HG03175 (cell line): Measurements from ENCODE around the gene KDM4F.

Source experiments
- ATAC-seq: cut with Tn5 transposase; IDR thresholded peaks from one replicate; pipeline ENCODE4 v1.9.1; 2021; ENCODE audit warnings: mild to moderate bottlenecking, moderate library complexity; ENCODE audit not compliant: unreplicated experiment

KDM4F gene

GRCh38 chr11:95059046-95059445 lies 9.8 kb downstream of the KDM4F start:
- no peak for ATAC-seq

GRCh38 chr11:95065336-95065735 lies 16.1 kb downstream of the KDM4F start:
- ATAC-seq, result no peak

GRCh38 chr11:95066716-95067038 lies 17.5 kb downstream of the KDM4F start, which contains the start of gene SRSF8:
Gene SRSF8, plus strand, starts transcription at chr11:95066919. Its CDS starts 308 bp downstream, at chr11:95067227.
- ATAC-seq, result peak; percentile 36

- peak; percentile 66 for ATAC-seq
Observed at GRCh38 chr11:95067039-95067840, 18.0 kb downstream of the KDM4F start.

GRCh38 chr11:95067841-95068219 lies 18.6 kb downstream of the KDM4F start:
- ATAC-seq, result no peak

- ATAC-seq, result peak; percentile 69
Observed at GRCh38 chr11:95068549-95068948, 19.3 kb downstream of the KDM4F start.

GRCh38 chr11:95070471-95070870 lies 21.2 kb downstream of the KDM4F start:
- ATAC-seq, result no peak

GRCh38 chr11:95072948-95073347 lies 23.7 kb downstream of the KDM4F start:
- no peak for ATAC-seq

- no peak for ATAC-seq
Observed at GRCh38 chr11:95074792-95075563, 25.8 kb downstream of the KDM4F start.

- peak; percentile 87 for ATAC-seq
Observed at GRCh38 chr11:95076416-95076815, 27.2 kb downstream of the KDM4F start.

GRCh38 chr11:95076981-95077380 lies 27.8 kb downstream of the KDM4F start:
- ATAC-seq, result no peak

GRCh38 chr11:95078526-95078925 lies 29.3 kb downstream of the KDM4F start:
- ATAC-seq, result no peak

- no peak for ATAC-seq
Observed at GRCh38 chr11:95081010-95081409, 31.8 kb downstream of the KDM4F start.

GRCh38 chr11:95081412-95081811 lies 32.2 kb downstream of the KDM4F start:
- ATAC-seq, result no peak

- no peak for ATAC-seq
Observed at GRCh38 chr11:95082576-95083001, 33.4 kb downstream of the KDM4F start.

- ATAC-seq, result no peak
Observed at GRCh38 chr11:95084509-95084908, 35.3 kb downstream of the KDM4F start.

- ATAC-seq, result no peak
Observed at GRCh38 chr11:95085117-95085816, 36.0 kb downstream of the KDM4F start.

- no peak for ATAC-seq
Observed at GRCh38 chr11:95086151-95086550, 36.9 kb downstream of the KDM4F start.

GRCh38 chr11:95086836-95087570 lies 37.8 kb downstream of the KDM4F start:
- ATAC-seq, result no peak

GRCh38 chr11:95088946-95089619 lies 39.9 kb downstream of the KDM4F start:
- peak; percentile 52 for ATAC-seq
